MM.1S (cell line): ENCODE measurements around the gene PDCD2L.

Experiments
- DNase-seq: peaks from one replicate; pipeline ENCODE4 v3.0.0-alpha.2; 2015
- H2AFZ ChIP-seq: fragments of 300-600 bp; sonication (generic); 2 replicates; pipeline ENCODE4 v1.6.0; 2016; ENCODE audit warnings: antibody characterized with exemption, low read length
- H3F3A ChIP-seq: fragments of 300-600 bp; sonication (generic); 2 replicates; pipeline ENCODE4 v1.6.1; 2016; ENCODE audit warnings: mild to moderate bottlenecking, antibody characterized with exemption, low read length, moderate library complexity, mixed read lengths; ENCODE audit not compliant: insufficient read depth
- H3K27ac ChIP-seq: fragments of 300-600 bp; sonication (generic); 2 replicates; pipeline ENCODE4 v1.5.1; 2016; ENCODE audit warnings: mild to moderate bottlenecking, low read length
- H3K27me3 ChIP-seq: fragments of 300-600 bp; sonication (generic); replicated peaks from 2 replicates; pipeline ENCODE4 v1.6.0; 2016; ENCODE audit warnings: low read length; ENCODE audit not compliant: insufficient read depth
- H3K36me3 ChIP-seq: fragments of 300-600 bp; sonication (generic); replicated peaks from 2 replicates; pipeline ENCODE4 v1.6.1; 2016; ENCODE audit warnings: mild to moderate bottlenecking, low read length, mixed read lengths; ENCODE audit not compliant: insufficient read depth
- H3K4me1 ChIP-seq: fragments of 300-600 bp; sonication (generic); 2 replicates; pipeline ENCODE4 v1.6.1; 2016; ENCODE audit warnings: low read length, mixed read lengths
- H3K4me2 ChIP-seq: fragments of 300-600 bp; sonication (generic); 2 replicates; pipeline ENCODE4 v1.6.0; 2016; ENCODE audit warnings: low read depth, low read length
- H3K4me3 ChIP-seq: fragments of 300-600 bp; sonication (generic); 2 replicates; pipeline ENCODE4 v1.5.1; 2016; ENCODE audit warnings: low read length, mixed read lengths
- H3K79me2 ChIP-seq: fragments of 300-600 bp; sonication (generic); 2 replicates; pipeline ENCODE4 v1.6.1; 2016; ENCODE audit warnings: mixed run types, low read length, mixed read lengths
- H3K9ac ChIP-seq: fragments of 300-600 bp; sonication (generic); 2 replicates; pipeline ENCODE4 v1.6.1; 2016; ENCODE audit warnings: low read length, mixed read lengths
- H3K9me2 ChIP-seq: fragments of 300-600 bp; sonication (generic); replicated peaks from 2 replicates; pipeline ENCODE4 v1.6.1; 2016; ENCODE audit warnings: mild to moderate bottlenecking, low read length, mixed read lengths; ENCODE audit not compliant: insufficient read depth
- H3K9me3 ChIP-seq: fragments of 300-600 bp; sonication (generic); replicated peaks from 2 replicates; pipeline ENCODE4 v1.6.1; 2016; ENCODE audit warnings: mild to moderate bottlenecking, low read length, mixed read lengths; ENCODE audit not compliant: insufficient read depth
- H4K20me1 ChIP-seq: fragments of 300-600 bp; sonication (generic); 2 replicates; pipeline ENCODE4 v1.6.1; 2016; ENCODE audit warnings: mild to moderate bottlenecking, low read length, moderate library complexity, mixed read lengths; ENCODE audit not compliant: insufficient read depth
- CTCF ChIP-seq: fragments of 300-600 bp; sonication (generic); IDR thresholded peaks from 2 replicates; pipeline ENCODE4 v1.5.1; 2016; ENCODE audit warnings: antibody characterized with exemption, low read length, mixed read lengths
- EZH2 ChIP-seq: fragments of 300-600 bp; sonication (generic); optimal IDR thresholded peaks from 2 replicates; pipeline ENCODE3; 2017; ENCODE audit warnings: low read depth, mild to moderate bottlenecking, antibody characterized with exemption, low read length, mixed read lengths
- EZH2phosphoT487 ChIP-seq: fragments of 300-600 bp; sonication (generic); IDR thresholded peaks from 2 replicates; pipeline ENCODE4 v1.6.1; 2018; ENCODE audit warnings: antibody characterized with exemption, low read length

The PDCD2L gene

GRCh38 chr19:34426096-34426661 lies 22.0 kb downstream of the PDCD2L start:
- H3K4me1 ChIP-seq = peaks cover 8% of the 10 kb centered on the region
- no peak for TF ChIP-seq CTCF
- TF ChIP-seq EZH2 = no peak
- TF ChIP-seq EZH2phosphoT487 = no peak
- H3K79me2 ChIP-seq = peaks cover 34% of the 10 kb centered on the region

GRCh38 chr19:34428549-34429285 lies 24.5 kb downstream of the PDCD2L start:
- Histone ChIP-seq H3K9ac (peak overlapping the region; percentile 98), H3K27me3 (no peaks in the 10 kb centered on the region), H3K9me2 (no peaks in the 10 kb centered on the region), H3K36me3 (peaks cover 9% of the 10 kb centered on the region; the same call in 1 of the 2 replicates), H4K20me1 (peaks cover 41% of the 10 kb centered on the region), H3K79me2 (peaks cover 59% of the 10 kb centered on the region), H3K4me2 (peak overlapping the region; percentile 98), H3K4me1 (peaks cover 8% of the 10 kb centered on the region), H3K9me3 (no peaks in the 10 kb centered on the region), H3K4me3 (peak overlapping the region; percentile 81), H3F3A (peaks cover 23% of the 10 kb centered on the region), H3K27ac (peak overlapping the region; percentile 64), H2AFZ (peak overlapping the region; percentile 100)
- peak; percentile 41 for DNase-seq
- TF ChIP-seq EZH2 = no peak
- TF ChIP-seq EZH2phosphoT487 = no peak
- no peak for TF ChIP-seq CTCF

More at GRCh38 chr19:34426096-34426661, 22.0 kb downstream of the PDCD2L start:
- no peak for DNase-seq
- no peaks in the 10 kb centered on the region for H3K9me3 ChIP-seq
- H3K27me3 ChIP-seq = no peaks in the 10 kb centered on the region
- no peak overlapping the region for H3K27ac ChIP-seq
- H4K20me1 ChIP-seq = peaks cover 20% of the 10 kb centered on the region
- no peak overlapping the region for H2AFZ ChIP-seq
- no peaks in the 10 kb centered on the region for H3K9me2 ChIP-seq
- H3K9ac ChIP-seq = no peak overlapping the region
- no peak overlapping the region for H3K4me3 ChIP-seq
- peaks cover 23% of the 10 kb centered on the region for H3F3A ChIP-seq
- peaks cover 2% of the 10 kb centered on the region; the same call in 1 of the 2 replicates for H3K36me3 ChIP-seq
- no peak overlapping the region for H3K4me2 ChIP-seq

GRCh38 chr19:34429553-34429952 lies 25.4 kb downstream of the PDCD2L start:
- Histone ChIP-seq H3F3A (peaks cover 23% of the 10 kb centered on the region), H3K27me3 (no peaks in the 10 kb centered on the region), H3K4me3 (peak overlapping the region; percentile 81), H3K79me2 (peaks cover 68% of the 10 kb centered on the region), H4K20me1 (peaks cover 41% of the 10 kb centered on the region), H2AFZ (no peak overlapping the region), H3K4me2 (peak overlapping the region; percentile 98), H3K9me2 (no peaks in the 10 kb centered on the region), H3K27ac (no peak overlapping the region), H3K36me3 (peaks cover 11% of the 10 kb centered on the region; the same call in 1 of the 2 replicates), H3K9ac (peak overlapping the region; percentile 98; the same call in 1 of the 2 replicates), H3K9me3 (no peaks in the 10 kb centered on the region), H3K4me1 (peaks cover 8% of the 10 kb centered on the region)
- TF ChIP-seq EZH2 (no peak), CTCF (no peak), EZH2phosphoT487 (no peak)
- DNase-seq = no peak
